Epithelial cell of esophagus (primary cell): ENCODE measurements around the gene PPP6R3.

Experiments used
- DNase-seq: peaks from one replicate; pipeline ENCODE4 v3.0.0; 2010; ENCODE audit warnings: low read depth
- H3K4me3 ChIP-seq: 2 replicates; pipeline ENCODE4 v1.5.1; 2011; ENCODE audit warnings: mild to moderate bottlenecking, low read length, control low read depth
- CTCF ChIP-seq: IDR thresholded peaks from 2 replicates; pipeline ENCODE4 v1.5.1; 2011; ENCODE audit warnings: low read depth, mild to moderate bottlenecking, low read length, control low read depth, inconsistent platforms; ENCODE audit not compliant: insufficient read depth; ENCODE audit errors: missing control alignments

The PPP6R3 gene

GRCh38 chr11:68480193-68480592 lies 19.6 kb downstream of the PPP6R3 start:
- H3K4me3 ChIP-seq, result no peak overlapping the region
- no peak for DNase-seq
- no peak for TF ChIP-seq CTCF

- TF ChIP-seq CTCF, result no peak
- H3K4me3 ChIP-seq, result no peak overlapping the region
- DNase-seq, result no peak
Measured at GRCh38 chr11:68480852-68481510, 20.4 kb downstream of the PPP6R3 start.

- H3K4me3 ChIP-seq, result no peak overlapping the region
- DNase-seq, result no peak
- no peak for TF ChIP-seq CTCF
Measured at GRCh38 chr11:68481579-68482240, 21.2 kb downstream of the PPP6R3 start.

- TF ChIP-seq CTCF, result no peak
- no peak overlapping the region for H3K4me3 ChIP-seq
- DNase-seq, result no peak
Measured at GRCh38 chr11:68488623-68489022, 28.1 kb downstream of the PPP6R3 start.

GRCh38 chr11:68495220-68495729 lies 34.7 kb downstream of the PPP6R3 start:
- TF ChIP-seq CTCF, result no peak
- H3K4me3 ChIP-seq, result no peak overlapping the region
- no peak for DNase-seq

- no peak for DNase-seq
- TF ChIP-seq CTCF, result no peak
- no peak overlapping the region for H3K4me3 ChIP-seq
Measured at GRCh38 chr11:68495872-68496271, 35.3 kb downstream of the PPP6R3 start.

GRCh38 chr11:68497761-68498160 lies 37.2 kb downstream of the PPP6R3 start:
- no peak for TF ChIP-seq CTCF
- no peak overlapping the region for H3K4me3 ChIP-seq
- no peak for DNase-seq
